ENCODE data around the gene ETHE1.

DNA sequence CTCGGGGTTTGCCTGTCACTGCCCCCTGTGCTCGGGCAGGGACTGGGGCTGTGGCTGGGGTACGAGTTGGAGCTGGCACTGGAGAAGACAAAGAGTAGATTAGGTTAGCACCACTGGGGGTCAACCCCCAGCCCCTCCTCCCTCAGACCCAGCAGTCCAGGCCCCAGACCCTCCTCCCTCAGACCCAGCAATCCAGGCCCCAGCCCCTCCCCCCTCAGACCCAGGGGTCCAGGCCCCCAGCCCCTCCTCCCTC lies 25.1 kb upstream of the ETHE1 start:
- TF ChIP-seq CTCF (IDR thresholded peaks at IDR 0.05) (no peak), ZFX (IDR thresholded peaks at IDR 0.05; ENCODE audit: borderline replicate concordance) (no peak)

Data from 22Rv1 (cell line).